ENCODE results near the gene JTB. TPM values are rescaled to one million over a fixed set of nuclear protein-coding genes. Genes with fewer than 3 reads are reported as not detected.

Gene JTB
- total RNA-seq, 4 donors from 2014 or later = 144 to 225 (median 204) TPM

- intact Hi-C loops (cut with DNase I) = no loop called here
- WGBS, 2 donors = 73 to 83% methylated on average over 2 to 7 of the region's 15 CpGs
- Histone ChIP-seq H3K4me3 (peak overlapping the region in 3 of 4 donors; percentile 77 to 100 (median 99)), H3K4me1 (peaks cover 14 to 39% (median 21%) of the 10 kb centered on the region in 3 donors), H3K27ac (peak overlapping the region; percentile 91 to 100 (median 96)), H3K9me3 (no peaks in the 10 kb centered on the region), H3K27me3 (no peaks in the 10 kb centered on the region), H3K36me3 (peaks cover 5 to 69% (median 45%) of the 10 kb centered on the region in 3 donors)
- TF ChIP-seq CTCF (IDR thresholded peaks at IDR 0.05) (no peak), POLR2A (IDR thresholded peaks at IDR 0.05) (no peak)
- DNase-seq = no peak
Measured at GRCh38 chr1:153944005-153944826, 33.3 kb downstream of the JTB start.

GRCh38 chr1:153942766-153943549 is 34.5 kb downstream of the JTB start:
- DNase-seq = no peak
- TF ChIP-seq POLR2A (IDR thresholded peaks at IDR 0.05) = no peak
- no peak for TF ChIP-seq CTCF (IDR thresholded peaks at IDR 0.05)
- Histone ChIP-seq H3K36me3 (peaks cover 5 to 69% (median 32%) of the 10 kb centered on the region in 3 donors), H3K9me3 (no peaks in the 10 kb centered on the region), H3K27ac (no peak overlapping the region), H3K27me3 (no peaks in the 10 kb centered on the region), H3K4me1 (peaks cover 14 to 39% (median 21%) of the 10 kb centered on the region in 3 donors), H3K4me3 (no peak overlapping the region)
- intact Hi-C loops (cut with DNase I) = no loop called here
- WGBS, 2 donors = 86% methylated on average over 7 of the region's 11 CpGs; no CpG with 5 or more reads in 1 of the 2 donors

- Histone ChIP-seq H3K9me3 (no peaks in the 10 kb centered on the region), H3K36me3 (peaks cover 5 to 69% (median 28%) of the 10 kb centered on the region in 3 donors), H3K27ac (no peak overlapping the region), H3K4me1 (peaks cover 14 to 34% (median 19%) of the 10 kb centered on the region in 3 donors), H3K4me3 (no peak overlapping the region), H3K27me3 (no peaks in the 10 kb centered on the region)
- WGBS, 2 donors = 95 to 96% methylated on average over 3 to 10 of the region's 34 CpGs
- no peak for DNase-seq
- TF ChIP-seq POLR2A (IDR thresholded peaks at IDR 0.05) = no peak
- no peak for TF ChIP-seq CTCF (IDR thresholded peaks at IDR 0.05)
- intact Hi-C loops (cut with DNase I) = no loop called here
Measured at GRCh38 chr1:153941826-153942725, 35.4 kb downstream of the JTB start.

- Histone ChIP-seq H3K4me1 (peaks cover 10 to 28% (median 14%) of the 10 kb centered on the region in 3 donors), H3K27me3 (no peaks in the 10 kb centered on the region), H3K27ac (no peak overlapping the region), H3K36me3 (peaks cover 13 to 82% (median 41%) of the 10 kb centered on the region in 3 donors), H3K4me3 (no peak overlapping the region), H3K9me3 (no peaks in the 10 kb centered on the region)
- intact Hi-C loops (cut with DNase I) = no loop called here
- TF ChIP-seq CTCF (IDR thresholded peaks at IDR 0.05) = no peak
- TF ChIP-seq POLR2A (IDR thresholded peaks at IDR 0.05) = no peak
- WGBS, 2 donors = 89 to 98% methylated on average over 7 of the region's 8 CpGs
- DNase-seq = no peak
Measured at GRCh38 chr1:153940756-153941155, 36.7 kb downstream of the JTB start.

All from esophagus squamous epithelium (tissue), 5 donors.